Rectal smooth muscle tissue (tissue), 1 donor: ENCODE measurements around the gene ANKFN1.

Source experiments
- H3K27ac ChIP-seq: one replicate; pipeline ENCODE4 v1.7.0; 2013; ENCODE audit warnings: low read depth, low read length, inconsistent platforms
- H3K27me3 ChIP-seq: one replicate; pipeline ENCODE4 v1.7.0; 2013; ENCODE audit warnings: low read length; ENCODE audit not compliant: control insufficient read depth, insufficient read depth
- H3K36me3 ChIP-seq: one replicate; pipeline ENCODE4 v1.7.0; 2013; ENCODE audit warnings: low read length; ENCODE audit not compliant: control insufficient read depth, insufficient read depth
- H3K4me1 ChIP-seq: one replicate; pipeline ENCODE4 v1.7.0; 2013; ENCODE audit warnings: low read length; ENCODE audit not compliant: control insufficient read depth, insufficient read depth
- H3K4me3 ChIP-seq: one replicate; pipeline ENCODE4 v1.7.0; 2013; ENCODE audit warnings: low read length
- H3K9ac ChIP-seq: one replicate; pipeline ENCODE4 v1.7.0; 2013; ENCODE audit warnings: low read length

Gene ANKFN1

GRCh38 chr17:56289321-56289720 is 136.0 kb downstream of the ANKFN1 start:
- H3K36me3 ChIP-seq: no peaks in the 10 kb centered on the region
- H3K4me3 ChIP-seq: no peak overlapping the region
- H3K27ac ChIP-seq: no peak overlapping the region
- H3K9ac ChIP-seq: no peak overlapping the region
- H3K4me1 ChIP-seq: no peaks in the 10 kb centered on the region
- H3K27me3 ChIP-seq: no peaks in the 10 kb centered on the region

GRCh38 chr17:56290101-56290801 is 137.0 kb downstream of the ANKFN1 start:
- H3K4me3 ChIP-seq: no peak overlapping the region
- no peaks in the 10 kb centered on the region for H3K4me1 ChIP-seq
- no peak overlapping the region for H3K9ac ChIP-seq
- no peaks in the 10 kb centered on the region for H3K36me3 ChIP-seq
- no peaks in the 10 kb centered on the region for H3K27me3 ChIP-seq
- no peak overlapping the region for H3K27ac ChIP-seq

DNA sequence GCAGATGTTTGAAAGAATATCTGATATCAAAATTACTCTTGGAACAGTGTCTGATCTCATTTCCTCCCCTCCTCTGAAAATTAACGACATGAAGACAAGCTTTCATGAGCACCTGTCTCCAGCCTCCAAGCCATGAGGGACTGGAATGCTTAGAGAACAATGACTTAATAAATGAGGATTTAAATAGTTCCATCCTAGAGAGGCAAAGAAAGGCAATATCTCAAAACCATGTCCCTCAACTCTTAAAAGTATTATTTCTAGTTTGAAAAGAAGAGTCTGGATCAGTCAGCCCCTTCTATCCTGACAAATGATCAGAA is 137.5 kb downstream of the ANKFN1 start:
- Histone ChIP-seq H3K27me3 (no peaks in the 10 kb centered on the region), H3K4me3 (no peak overlapping the region), H3K27ac (no peak overlapping the region), H3K9ac (no peak overlapping the region), H3K36me3 (no peaks in the 10 kb centered on the region), H3K4me1 (no peaks in the 10 kb centered on the region)

DNA sequence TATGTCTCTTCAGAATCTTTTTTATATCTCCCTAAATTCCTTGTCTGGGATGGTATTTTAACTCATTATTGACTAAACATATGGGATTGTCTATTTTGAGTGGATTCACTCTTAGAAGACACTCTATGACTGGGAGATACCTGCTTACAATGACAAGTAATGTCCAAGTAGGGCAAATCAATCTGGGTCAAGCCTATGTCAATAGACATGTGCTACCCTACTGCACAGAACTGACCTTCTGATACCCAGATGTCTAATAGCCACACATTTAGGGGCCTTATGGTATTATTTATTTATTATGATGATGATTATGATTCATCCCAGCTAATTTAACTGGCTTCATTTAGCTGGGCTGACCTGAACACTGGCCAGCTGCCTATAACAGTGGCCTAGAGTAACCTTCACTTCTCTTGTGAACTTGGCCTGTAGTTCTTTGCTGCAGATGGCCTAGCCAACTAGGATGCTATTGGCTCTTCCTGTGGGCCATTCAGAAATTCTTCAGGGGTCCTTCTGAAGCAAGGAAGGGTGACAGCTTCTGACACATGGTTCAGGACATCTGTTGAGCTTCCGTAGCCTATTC is 138.0 kb downstream of the ANKFN1 start:
- Histone ChIP-seq H3K9ac (no peak overlapping the region), H3K4me1 (no peaks in the 10 kb centered on the region), H3K27me3 (no peaks in the 10 kb centered on the region), H3K4me3 (no peak overlapping the region), H3K36me3 (no peaks in the 10 kb centered on the region), H3K27ac (no peak overlapping the region)

DNA sequence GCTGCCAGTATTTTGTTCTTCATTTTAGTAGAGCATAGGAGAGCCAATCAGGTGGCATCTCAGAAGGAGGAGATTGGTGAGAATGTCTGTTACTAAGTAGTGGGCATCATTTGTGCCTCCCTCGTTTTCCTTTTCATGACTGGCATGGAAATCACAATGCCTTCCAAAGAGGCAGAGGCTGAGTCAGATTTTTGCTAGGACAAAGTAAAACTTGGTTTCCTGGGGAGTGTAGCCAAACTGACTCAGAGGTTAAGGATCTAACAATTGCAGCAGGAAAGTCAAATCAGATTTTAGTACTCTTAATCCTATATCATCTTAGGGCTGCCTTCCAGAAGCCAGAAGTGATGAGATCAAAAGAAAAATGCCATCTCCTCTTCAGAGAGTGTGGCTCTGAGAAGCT is 138.7 kb downstream of the ANKFN1 start:
- Histone ChIP-seq H3K27me3 (no peaks in the 10 kb centered on the region), H3K36me3 (no peaks in the 10 kb centered on the region), H3K9ac (no peak overlapping the region), H3K27ac (no peak overlapping the region), H3K4me3 (no peak overlapping the region), H3K4me1 (no peaks in the 10 kb centered on the region)

DNA sequence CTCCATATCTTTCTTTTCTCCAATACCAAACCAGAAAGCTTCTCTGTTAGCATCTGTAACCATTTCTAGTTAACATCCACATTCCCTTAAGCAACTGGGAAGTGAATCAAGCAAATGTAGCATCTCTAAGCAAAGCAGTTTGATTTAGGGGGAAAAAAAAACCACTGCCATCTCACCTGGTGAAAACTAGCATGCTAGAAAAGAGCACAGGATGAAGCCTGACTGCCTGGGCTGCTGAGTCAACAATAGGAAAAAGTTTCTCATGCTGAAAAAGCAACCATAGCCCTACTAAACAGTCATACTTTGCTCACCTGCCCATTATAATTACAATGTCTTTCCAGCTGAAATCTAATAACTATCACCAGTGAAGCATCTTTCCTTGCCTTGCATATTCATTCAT is 139.3 kb downstream of the ANKFN1 start:
- Histone ChIP-seq H3K4me1 (no peaks in the 10 kb centered on the region), H3K9ac (no peak overlapping the region), H3K36me3 (no peaks in the 10 kb centered on the region), H3K4me3 (no peak overlapping the region), H3K27me3 (no peaks in the 10 kb centered on the region), H3K27ac (no peak overlapping the region)

GRCh38 chr17:56297184-56297583 is 143.9 kb downstream of the ANKFN1 start:
- Histone ChIP-seq H3K9ac (no peak overlapping the region), H3K27me3 (no peaks in the 10 kb centered on the region), H3K4me3 (no peak overlapping the region), H3K4me1 (no peaks in the 10 kb centered on the region), H3K36me3 (no peaks in the 10 kb centered on the region), H3K27ac (no peak overlapping the region)

DNA sequence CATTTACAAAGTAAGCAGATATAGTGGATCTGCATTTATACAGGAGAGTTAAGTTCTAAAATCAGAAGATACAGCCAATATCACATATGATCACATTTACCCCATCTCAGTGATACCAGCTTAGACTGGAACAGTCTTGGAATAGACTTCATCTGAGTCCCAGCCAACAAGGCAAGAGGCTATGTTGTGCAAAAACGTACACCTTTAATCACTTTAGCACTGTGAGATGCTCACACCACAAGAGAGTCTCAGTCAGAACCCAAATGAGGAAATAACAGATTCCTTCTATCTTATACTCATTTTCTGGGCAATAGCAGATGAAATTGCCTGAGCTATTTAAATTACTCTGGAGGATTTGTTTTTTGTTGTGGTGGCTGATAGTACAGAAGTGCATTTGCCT is 145.6 kb downstream of the ANKFN1 start:
- Histone ChIP-seq H3K27ac (no peak overlapping the region), H3K9ac (no peak overlapping the region), H3K4me1 (no peaks in the 10 kb centered on the region), H3K27me3 (no peaks in the 10 kb centered on the region), H3K4me3 (no peak overlapping the region), H3K36me3 (no peaks in the 10 kb centered on the region)

DNA sequence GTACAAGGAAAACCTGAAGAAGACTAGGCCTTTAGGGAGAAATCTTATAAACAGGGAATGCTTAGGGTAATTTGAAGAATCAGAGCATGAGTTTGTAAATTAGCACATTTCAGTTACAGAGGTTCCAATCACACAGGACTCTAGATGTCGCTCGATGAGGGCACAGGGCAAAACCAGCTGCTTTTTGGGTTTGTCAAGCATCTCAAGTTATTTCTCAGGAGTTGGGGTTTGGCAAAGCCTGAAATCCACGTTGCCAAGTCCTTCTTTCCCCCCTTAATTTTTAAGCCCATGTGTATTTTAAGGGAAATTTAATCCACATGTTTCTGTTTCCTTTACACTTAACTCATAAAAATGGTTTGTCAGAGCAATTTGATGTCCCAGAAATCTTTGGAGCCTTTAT is 146.9 kb downstream of the ANKFN1 start:
- no peak overlapping the region for H3K27ac ChIP-seq

GRCh38 chr17:56305007-56305406 is 151.7 kb downstream of the ANKFN1 start:
- Histone ChIP-seq H3K36me3 (no peaks in the 10 kb centered on the region), H3K9ac (no peak overlapping the region), H3K4me3 (no peak overlapping the region), H3K27ac (no peak overlapping the region), H3K27me3 (no peaks in the 10 kb centered on the region), H3K4me1 (no peaks in the 10 kb centered on the region)

More for the DNA sequence above, 146.9 kb downstream of the ANKFN1 start:
- Histone ChIP-seq H3K9ac (no peak overlapping the region), H3K4me1 (no peaks in the 10 kb centered on the region), H3K27me3 (no peaks in the 10 kb centered on the region), H3K4me3 (no peak overlapping the region), H3K36me3 (no peaks in the 10 kb centered on the region)

DNA sequence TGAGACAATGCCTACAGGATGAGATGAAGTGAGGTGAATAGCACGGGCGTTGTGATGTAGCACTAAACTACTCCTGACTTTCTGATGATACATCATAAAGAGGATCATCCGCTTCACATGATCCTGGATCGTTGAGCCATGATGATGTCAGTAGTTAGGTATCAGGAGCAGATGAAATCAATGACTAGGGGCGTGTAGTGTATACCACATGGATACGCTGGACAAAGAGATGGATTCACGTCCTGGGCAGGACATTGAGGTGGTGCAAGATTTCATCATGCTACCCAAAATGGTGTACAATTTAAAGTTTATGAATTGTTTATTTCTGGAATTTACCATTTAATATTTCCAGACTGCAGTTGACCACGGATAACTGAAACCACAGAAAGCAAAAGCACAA is 156.6 kb downstream of the ANKFN1 start:
- H3K27me3 ChIP-seq: no peaks in the 10 kb centered on the region
- H3K36me3 ChIP-seq: no peaks in the 10 kb centered on the region
- H3K27ac ChIP-seq: no peak overlapping the region
- no peak overlapping the region for H3K9ac ChIP-seq
- no peaks in the 10 kb centered on the region for H3K4me1 ChIP-seq
- H3K4me3 ChIP-seq: no peak overlapping the region

DNA sequence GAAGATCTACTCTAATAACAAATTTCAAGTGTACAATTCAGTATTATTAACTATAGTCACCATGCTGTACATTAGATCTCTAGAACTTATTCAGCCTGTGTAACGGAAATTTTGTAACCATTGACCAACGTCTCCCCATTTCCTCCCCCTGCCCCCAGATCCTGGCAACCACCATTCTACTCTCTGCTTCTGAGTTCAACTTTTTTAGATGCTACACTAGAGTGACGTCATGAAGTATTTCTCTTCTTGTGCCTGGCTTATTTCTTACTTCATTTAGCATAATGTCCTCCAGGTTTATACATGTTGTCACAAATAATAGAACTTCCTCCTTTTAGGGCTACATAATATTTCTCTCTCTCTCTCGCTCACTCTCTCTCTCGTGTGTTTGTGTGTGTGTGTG is 157.5 kb downstream of the ANKFN1 start:
- Histone ChIP-seq H3K9ac (no peak overlapping the region), H3K4me1 (no peaks in the 10 kb centered on the region), H3K4me3 (no peak overlapping the region), H3K27me3 (no peaks in the 10 kb centered on the region), H3K36me3 (no peaks in the 10 kb centered on the region), H3K27ac (no peak overlapping the region)

DNA sequence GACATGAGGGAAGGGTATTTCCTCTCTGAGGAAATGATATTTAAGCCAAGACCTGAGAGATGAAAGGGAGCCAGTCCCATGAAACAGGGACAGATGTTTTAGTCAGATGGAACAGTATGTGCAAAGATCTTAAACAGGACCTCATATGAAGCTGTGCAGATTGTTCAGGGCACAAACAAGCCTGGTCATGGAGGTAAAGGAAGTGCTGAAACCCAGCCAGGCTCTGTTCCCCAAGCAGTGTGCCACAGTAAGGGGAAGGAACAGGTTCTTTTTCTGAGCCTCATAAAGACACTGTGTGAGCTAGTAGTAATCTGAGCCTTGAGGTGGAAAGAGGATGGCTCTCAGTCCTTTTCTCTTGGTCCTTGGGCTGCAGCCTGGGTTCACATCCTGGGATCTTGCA is 159.9 kb downstream of the ANKFN1 start:
- H3K9ac ChIP-seq: no peak overlapping the region
- H3K4me1 ChIP-seq: no peaks in the 10 kb centered on the region
- H3K4me3 ChIP-seq: no peak overlapping the region
- no peak overlapping the region for H3K27ac ChIP-seq
- no peaks in the 10 kb centered on the region for H3K36me3 ChIP-seq
- H3K27me3 ChIP-seq: no peaks in the 10 kb centered on the region
